ENCODE results near the gene FBLN1. TPM values are rescaled to one million over a fixed set of nuclear protein-coding genes. Genes with fewer than 3 reads are reported as not detected.
A peak's percentile ranks its signal among the peaks of the same experiment; 100 is the strongest.

Gene FBLN1
- total and polyA plus RNA-seq, 2 of the 13 experiments (the other 11 are each of a cell fraction or from before 2014, with no cell fraction given) = 37.3 to 103 TPM

DNA sequence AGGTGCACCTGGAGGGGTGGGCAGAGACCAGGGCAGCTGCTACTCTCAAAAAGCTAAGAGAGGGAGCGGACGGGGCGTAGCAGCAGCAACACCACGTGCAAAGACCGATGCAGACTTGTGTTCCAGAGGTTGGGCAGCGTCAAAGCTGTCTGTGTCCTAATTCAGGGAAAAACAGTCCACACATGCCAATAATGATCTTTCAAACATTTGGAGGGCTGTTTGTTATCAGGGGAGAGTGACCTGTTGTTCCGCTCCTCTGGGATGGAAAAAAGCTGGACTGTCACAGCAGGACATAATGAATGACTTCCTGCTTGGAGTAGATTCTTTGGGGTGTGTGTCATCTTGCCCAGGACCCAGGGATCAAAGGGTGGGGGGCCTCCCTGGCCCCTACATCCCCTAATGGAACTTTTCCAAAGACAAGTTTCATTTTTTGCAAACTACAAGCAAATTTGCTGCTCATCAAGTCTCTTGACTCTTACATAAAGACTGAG, 6.2 kb upstream of the FBLN1 start (continued):
- TF ChIP-seq, protein P1, sequence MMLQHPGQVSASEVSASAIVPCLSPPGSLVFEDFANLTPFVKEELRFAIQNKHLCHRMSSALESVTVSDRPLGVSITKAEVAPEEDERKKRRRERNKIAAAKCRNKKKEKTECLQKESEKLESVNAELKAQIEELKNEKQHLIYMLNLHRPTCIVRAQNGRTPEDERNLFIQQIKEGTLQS (CRISPR knock-in tag; IDR thresholded peaks at IDR 0.05) = peak; percentile 75; the same call in 1 of the 2 replicates
- TF ChIP-seq CAMTA2 (CRISPR knock-in tag; IDR thresholded peaks at IDR 0.05; ENCODE audit: borderline replicate concordance) = no peak
- TF ChIP-seq ZNF24 (IDR thresholded peaks at IDR 0.05) = peak; percentile 92
- TF ChIP-seq PAX8 (CRISPR knock-in tag; IDR thresholded peaks at IDR 0.05; ENCODE audit: borderline replicate concordance) = no peak
- TF ChIP-seq PHB2 (IDR thresholded peaks at IDR 0.05; ENCODE audit: partially characterized antibody) = no peak
- TF ChIP-seq GATA4 (IDR thresholded peaks at IDR 0.05; ENCODE audit: borderline replicate concordance, low read depth) = no peak
- TF ChIP-seq, protein P2, sequence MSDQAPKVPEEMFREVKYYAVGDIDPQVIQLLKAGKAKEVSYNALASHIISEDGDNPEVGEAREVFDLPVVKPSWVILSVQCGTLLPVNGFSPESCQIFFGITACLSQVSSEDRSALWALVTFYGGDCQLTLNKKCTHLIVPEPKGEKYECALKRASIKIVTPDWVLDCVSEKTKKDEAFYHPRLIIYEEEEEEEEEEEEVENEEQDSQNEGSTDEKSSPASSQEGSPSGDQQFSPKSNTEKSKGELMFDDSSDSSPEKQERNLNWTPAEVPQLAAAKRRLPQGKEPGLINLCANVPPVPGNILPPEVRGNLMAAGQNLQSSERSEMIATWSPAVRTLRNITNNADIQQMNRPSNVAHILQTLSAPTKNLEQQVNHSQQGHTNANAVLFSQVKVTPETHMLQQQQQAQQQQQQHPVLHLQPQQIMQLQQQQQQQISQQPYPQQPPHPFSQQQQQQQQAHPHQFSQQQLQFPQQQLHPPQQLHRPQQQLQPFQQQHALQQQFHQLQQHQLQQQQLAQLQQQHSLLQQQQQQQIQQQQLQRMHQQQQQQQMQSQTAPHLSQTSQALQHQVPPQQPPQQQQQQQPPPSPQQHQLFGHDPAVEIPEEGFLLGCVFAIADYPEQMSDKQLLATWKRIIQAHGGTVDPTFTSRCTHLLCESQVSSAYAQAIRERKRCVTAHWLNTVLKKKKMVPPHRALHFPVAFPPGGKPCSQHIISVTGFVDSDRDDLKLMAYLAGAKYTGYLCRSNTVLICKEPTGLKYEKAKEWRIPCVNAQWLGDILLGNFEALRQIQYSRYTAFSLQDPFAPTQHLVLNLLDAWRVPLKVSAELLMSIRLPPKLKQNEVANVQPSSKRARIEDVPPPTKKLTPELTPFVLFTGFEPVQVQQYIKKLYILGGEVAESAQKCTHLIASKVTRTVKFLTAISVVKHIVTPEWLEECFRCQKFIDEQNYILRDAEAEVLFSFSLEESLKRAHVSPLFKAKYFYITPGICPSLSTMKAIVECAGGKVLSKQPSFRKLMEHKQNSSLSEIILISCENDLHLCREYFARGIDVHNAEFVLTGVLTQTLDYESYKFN (CRISPR knock-in tag; conservative IDR thresholded peaks at IDR 0.05) = peak; percentile 85
- TF ChIP-seq REL (CRISPR knock-in tag; conservative IDR thresholded peaks at IDR 0.05) = no peak
- TF ChIP-seq, protein P3, sequence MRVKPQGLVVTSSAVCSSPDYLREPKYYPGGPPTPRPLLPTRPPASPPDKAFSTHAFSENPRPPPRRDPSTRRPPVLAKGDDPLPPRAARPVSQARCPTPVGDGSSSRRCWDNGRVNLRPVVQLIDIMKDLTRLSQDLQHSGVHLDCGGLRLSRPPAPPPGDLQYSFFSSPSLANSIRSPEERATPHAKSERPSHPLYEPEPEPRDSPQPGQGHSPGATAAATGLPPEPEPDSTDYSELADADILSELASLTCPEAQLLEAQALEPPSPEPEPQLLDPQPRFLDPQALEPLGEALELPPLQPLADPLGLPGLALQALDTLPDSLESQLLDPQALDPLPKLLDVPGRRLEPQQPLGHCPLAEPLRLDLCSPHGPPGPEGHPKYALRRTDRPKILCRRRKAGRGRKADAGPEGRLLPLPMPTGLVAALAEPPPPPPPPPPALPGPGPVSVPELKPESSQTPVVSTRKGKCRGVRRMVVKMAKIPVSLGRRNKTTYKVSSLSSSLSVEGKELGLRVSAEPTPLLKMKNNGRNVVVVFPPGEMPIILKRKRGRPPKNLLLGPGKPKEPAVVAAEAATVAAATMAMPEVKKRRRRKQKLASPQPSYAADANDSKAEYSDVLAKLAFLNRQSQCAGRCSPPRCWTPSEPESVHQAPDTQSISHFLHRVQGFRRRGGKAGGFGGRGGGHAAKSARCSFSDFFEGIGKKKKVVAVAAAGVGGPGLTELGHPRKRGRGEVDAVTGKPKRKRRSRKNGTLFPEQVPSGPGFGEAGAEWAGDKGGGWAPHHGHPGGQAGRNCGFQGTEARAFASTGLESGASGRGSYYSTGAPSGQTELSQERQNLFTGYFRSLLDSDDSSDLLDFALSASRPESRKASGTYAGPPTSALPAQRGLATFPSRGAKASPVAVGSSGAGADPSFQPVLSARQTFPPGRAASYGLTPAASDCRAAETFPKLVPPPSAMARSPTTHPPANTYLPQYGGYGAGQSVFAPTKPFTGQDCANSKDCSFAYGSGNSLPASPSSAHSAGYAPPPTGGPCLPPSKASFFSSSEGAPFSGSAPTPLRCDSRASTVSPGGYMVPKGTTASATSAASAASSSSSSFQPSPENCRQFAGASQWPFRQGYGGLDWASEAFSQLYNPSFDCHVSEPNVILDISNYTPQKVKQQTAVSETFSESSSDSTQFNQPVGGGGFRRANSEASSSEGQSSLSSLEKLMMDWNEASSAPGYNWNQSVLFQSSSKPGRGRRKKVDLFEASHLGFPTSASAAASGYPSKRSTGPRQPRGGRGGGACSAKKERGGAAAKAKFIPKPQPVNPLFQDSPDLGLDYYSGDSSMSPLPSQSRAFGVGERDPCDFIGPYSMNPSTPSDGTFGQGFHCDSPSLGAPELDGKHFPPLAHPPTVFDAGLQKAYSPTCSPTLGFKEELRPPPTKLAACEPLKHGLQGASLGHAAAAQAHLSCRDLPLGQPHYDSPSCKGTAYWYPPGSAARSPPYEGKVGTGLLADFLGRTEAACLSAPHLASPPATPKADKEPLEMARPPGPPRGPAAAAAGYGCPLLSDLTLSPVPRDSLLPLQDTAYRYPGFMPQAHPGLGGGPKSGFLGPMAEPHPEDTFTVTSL (CRISPR knock-in tag; IDR thresholded peaks at IDR 0.05; ENCODE audit: borderline replicate concordance) = peak; percentile 35; the same call in 1 of the 2 replicates
- TF ChIP-seq, protein P4, sequence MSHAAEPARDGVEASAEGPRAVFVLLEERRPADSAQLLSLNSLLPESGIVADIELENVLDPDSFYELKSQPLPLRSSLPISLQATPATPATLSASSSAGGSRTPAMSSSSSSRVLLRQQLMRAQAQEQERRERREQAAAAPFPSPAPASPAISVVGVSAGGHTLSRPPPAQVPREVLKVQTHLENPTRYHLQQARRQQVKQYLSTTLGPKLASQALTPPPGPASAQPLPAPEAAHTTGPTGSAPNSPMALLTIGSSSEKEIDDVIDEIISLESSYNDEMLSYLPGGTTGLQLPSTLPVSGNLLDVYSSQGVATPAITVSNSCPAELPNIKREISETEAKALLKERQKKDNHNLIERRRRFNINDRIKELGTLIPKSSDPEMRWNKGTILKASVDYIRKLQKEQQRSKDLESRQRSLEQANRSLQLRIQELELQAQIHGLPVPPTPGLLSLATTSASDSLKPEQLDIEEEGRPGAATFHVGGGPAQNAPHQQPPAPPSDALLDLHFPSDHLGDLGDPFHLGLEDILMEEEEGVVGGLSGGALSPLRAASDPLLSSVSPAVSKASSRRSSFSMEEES (CRISPR knock-in tag; IDR thresholded peaks at IDR 0.05) = peak; percentile 26; the same call in 1 of the 2 replicates
- TF ChIP-seq NKX3-1 (CRISPR knock-in tag; IDR thresholded peaks at IDR 0.05) = no peak
- TF ChIP-seq ZKSCAN5 (CRISPR knock-in tag; IDR thresholded peaks at IDR 0.05) = no peak
- TF ChIP-seq ZNF547 (CRISPR knock-in tag; IDR thresholded peaks at IDR 0.05) = no peak
- TF ChIP-seq CC2D1A (CRISPR knock-in tag; IDR thresholded peaks at IDR 0.05) = no peak
- no peak for TF ChIP-seq MXD1 (CRISPR knock-in tag; IDR thresholded peaks at IDR 0.05)
- TF ChIP-seq KDM5B (CRISPR knock-in tag; IDR thresholded peaks at IDR 0.05; ENCODE audit: borderline replicate concordance) = peak; percentile 61; the same call in 1 of the 2 replicates

Measured in HepG2 (cell line).